Activated naive CD8-positive, alpha-beta T cell treated with anti-CD3 and anti-CD28 coated beads, Interleukin-2, amount 10 ng/mL, durations not matched to agents 7 days and 5 days (primary cell): ENCODE data around the gene CPNE9. TPM values are rescaled to one million over a fixed set of nuclear protein-coding genes. Genes with fewer than 3 reads are reported as not detected.

Experiments used
- ATAC-seq: fragments of 150-1000 bp; cut with Tn5 transposase; one replicate; pipeline ENCODE4 v1.10.0; 2021; ENCODE audit warnings: low read depth, moderate library complexity
- POLR2A ChIA-PET: fragments of 350-600 bp; sonication (Branson Sonifier 250); formaldehyde crosslinking; loops from one replicate; lab custom pipeline; 2021; ENCODE audit warnings: antibody characterized with exemption; lab: Charles Lee
- DNase-seq: peaks from one replicate; pipeline ENCODE4 v3.0.0; 2021
- H3K27ac Mint-ChIP-seq: one replicate; pipeline ENCODE4 v1.8.0; 2022; ENCODE audit warnings: mild to moderate bottlenecking, mixed read lengths
- H3K27me3 Mint-ChIP-seq: one replicate; pipeline ENCODE4 v1.8.0; 2022; ENCODE audit warnings: mild to moderate bottlenecking, moderate library complexity, mixed read lengths
- H3K36me3 Mint-ChIP-seq: one replicate; pipeline ENCODE4 v1.8.0; 2021; ENCODE audit warnings: mild to moderate bottlenecking, mixed read lengths
- H3K4me1 Mint-ChIP-seq: one replicate; pipeline ENCODE4 v1.8.0; 2021; ENCODE audit warnings: mixed read lengths
- H3K4me3 Mint-ChIP-seq: one replicate; pipeline ENCODE4 v1.8.0; 2022; ENCODE audit warnings: mild to moderate bottlenecking, moderate library complexity, mixed read lengths
- H3K9me3 Mint-ChIP-seq: one replicate; pipeline ENCODE4 v1.8.0; 2021; ENCODE audit warnings: mixed read lengths
- total RNA-seq, 2 experiments: library from RNA; stranded (reverse); gene quantifications; one replicate each; pipeline ENCODE4 v1.2.3, GENCODE V29; 2021

Gene CPNE9
- total RNA-seq, 2 experiments from 2014 or later: 1.1 TPM; not detected in 1

DNA sequence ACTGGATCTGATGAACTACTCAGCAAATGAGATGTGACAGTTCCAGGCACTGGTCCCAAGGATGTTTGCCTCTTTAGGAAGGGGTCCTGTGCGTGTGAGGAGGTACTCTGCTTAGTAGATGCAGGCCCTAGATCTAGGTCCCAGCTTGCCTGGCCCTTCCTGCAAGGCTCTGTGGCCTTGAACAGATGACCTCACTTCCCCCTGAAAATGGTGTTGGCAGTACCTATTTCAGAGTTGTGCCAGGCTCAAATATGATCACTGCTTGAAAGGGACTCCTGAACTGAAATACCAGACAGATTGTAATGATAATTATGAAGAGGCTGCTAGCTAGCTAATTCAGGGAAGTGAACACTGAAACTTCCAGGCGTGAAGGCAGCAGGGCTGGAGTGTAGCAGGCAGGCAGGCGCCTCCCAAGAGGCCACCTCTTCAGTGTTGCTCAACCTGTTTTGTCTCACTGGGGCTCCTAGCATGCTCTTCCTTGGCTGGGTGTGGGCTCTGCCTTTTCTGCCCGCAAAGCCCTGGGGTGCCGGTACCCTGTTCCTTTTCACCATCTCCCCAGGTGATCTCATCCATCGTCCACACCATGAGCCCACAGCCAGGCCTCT, 24.1 kb upstream of the CPNE9 start:
- Mint-ChIP-seq H3K9me3 (no peaks in the 10 kb centered on the region), H3K27me3 (no peaks in the 10 kb centered on the region), H3K27ac (peak overlapping the region; percentile 26), H3K36me3 (peaks cover 21% of the 10 kb centered on the region), H3K4me3 (no peak overlapping the region), H3K4me1 (no peaks in the 10 kb centered on the region)
- ATAC-seq (no peak), DNase-seq (no peak)
- POLR2A ChIA-PET: interaction anchor here (1.1 kb wide), 1 partner anchor 31 kb away, joined by 3 read pairs; no protein-coding TSS in a partner anchor

GRCh38 chr3:9681011-9681722, 22.5 kb upstream of the CPNE9 start:
- ATAC-seq (no peak), DNase-seq (no peak)
- no peak overlapping the region for H3K4me3 Mint-ChIP-seq
- no peaks in the 10 kb centered on the region for H3K4me1 Mint-ChIP-seq
- POLR2A ChIA-PET: no interaction called here
- H3K27me3 Mint-ChIP-seq: no peaks in the 10 kb centered on the region
- H3K27ac Mint-ChIP-seq: no peak overlapping the region
- no peaks in the 10 kb centered on the region for H3K9me3 Mint-ChIP-seq
- peaks cover 26% of the 10 kb centered on the region for H3K36me3 Mint-ChIP-seq

DNA sequence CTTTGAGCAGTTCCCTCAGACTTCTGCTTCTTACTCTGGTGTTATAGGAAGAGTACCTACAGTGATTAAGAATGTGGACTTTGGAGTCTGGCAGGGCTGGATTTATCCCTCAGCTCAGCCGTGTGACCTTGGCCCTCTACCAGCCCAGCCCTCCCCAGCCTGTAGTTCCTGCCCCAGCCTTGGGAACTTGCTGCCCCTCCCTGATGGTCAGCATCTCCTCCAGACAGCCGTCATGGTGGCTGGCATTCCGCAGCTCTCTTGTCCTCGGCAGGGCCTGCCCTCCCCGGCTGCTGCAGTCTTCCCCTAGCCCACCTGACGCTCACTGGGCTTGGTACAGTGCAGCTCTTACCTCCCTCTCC, 21.9 kb upstream of the CPNE9 start:
- Mint-ChIP-seq H3K4me3 (no peak overlapping the region), H3K27ac (no peak overlapping the region), H3K36me3 (peaks cover 28% of the 10 kb centered on the region), H3K9me3 (no peaks in the 10 kb centered on the region), H3K4me1 (no peaks in the 10 kb centered on the region), H3K27me3 (no peaks in the 10 kb centered on the region)
- no peak for DNase-seq
- no peak for ATAC-seq
- POLR2A ChIA-PET: no interaction called here

- Mint-ChIP-seq H3K27me3 (no peaks in the 10 kb centered on the region), H3K36me3 (peaks cover 28% of the 10 kb centered on the region), H3K9me3 (no peaks in the 10 kb centered on the region), H3K4me3 (no peak overlapping the region), H3K27ac (no peak overlapping the region), H3K4me1 (no peaks in the 10 kb centered on the region)
- POLR2A ChIA-PET: no interaction called here
- DNase-seq (no peak), ATAC-seq (no peak)
These were observed 21.5 kb upstream of the CPNE9 start for GRCh38 chr3:9682096-9682495.

GRCh38 chr3:9683426-9683825, 20.2 kb upstream of the CPNE9 start:
- H3K4me1 Mint-ChIP-seq: no peaks in the 10 kb centered on the region
- H3K27ac Mint-ChIP-seq: no peak overlapping the region
- no peak overlapping the region for H3K4me3 Mint-ChIP-seq
- ATAC-seq: no peak
- H3K9me3 Mint-ChIP-seq: no peaks in the 10 kb centered on the region
- DNase-seq: no peak
- POLR2A ChIA-PET: no interaction called here
- H3K27me3 Mint-ChIP-seq: no peaks in the 10 kb centered on the region
- peaks cover 20% of the 10 kb centered on the region for H3K36me3 Mint-ChIP-seq

DNA sequence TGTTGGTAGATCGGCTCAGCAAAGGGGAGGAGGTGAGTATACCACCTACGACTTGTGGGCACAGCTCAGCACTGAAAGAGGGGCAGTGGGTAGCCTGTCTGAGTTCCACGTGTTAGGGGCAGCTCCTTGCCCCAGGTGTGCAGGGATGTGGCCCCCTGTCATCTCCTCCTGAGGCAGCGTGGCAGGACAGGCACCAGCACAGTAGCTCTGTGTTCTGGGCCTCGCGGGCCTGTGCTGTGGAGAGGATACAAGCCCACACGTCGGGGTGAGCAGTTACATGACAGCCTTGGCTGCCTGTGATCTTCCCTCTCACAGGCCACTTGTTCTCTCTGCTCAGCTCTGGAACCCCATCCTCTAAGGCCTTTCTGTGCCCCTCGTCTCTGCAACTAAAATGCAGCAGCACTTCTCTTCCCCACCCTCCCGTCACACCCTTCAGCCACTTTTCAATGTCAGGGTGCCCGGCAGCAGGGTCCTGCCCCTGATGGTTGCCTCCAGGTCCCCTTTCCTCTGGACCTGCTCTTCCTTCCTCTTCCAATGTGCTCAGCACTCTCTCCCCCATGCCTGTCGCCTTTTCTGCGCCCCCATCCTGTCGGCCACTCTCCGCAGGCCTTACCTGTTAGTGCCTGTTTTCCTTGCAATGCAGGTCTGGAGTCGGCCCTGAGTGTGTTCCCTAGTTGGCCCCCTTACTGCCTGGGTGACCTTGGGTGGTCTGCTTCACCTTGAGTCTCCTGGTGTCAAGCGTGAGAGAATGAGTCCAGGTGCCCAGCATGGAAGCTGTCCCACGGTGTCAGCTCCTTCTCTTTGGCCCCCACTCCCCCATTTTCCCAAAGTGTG, 18.2 kb upstream of the CPNE9 start:
- ATAC-seq (no peak), DNase-seq (no peak)
- POLR2A ChIA-PET: no interaction called here
- Mint-ChIP-seq H3K4me1 (no peaks in the 10 kb centered on the region), H3K9me3 (no peaks in the 10 kb centered on the region), H3K27ac (peak overlapping the region; percentile 35), H3K36me3 (peaks cover 16% of the 10 kb centered on the region), H3K4me3 (no peak overlapping the region), H3K27me3 (no peaks in the 10 kb centered on the region)

DNA sequence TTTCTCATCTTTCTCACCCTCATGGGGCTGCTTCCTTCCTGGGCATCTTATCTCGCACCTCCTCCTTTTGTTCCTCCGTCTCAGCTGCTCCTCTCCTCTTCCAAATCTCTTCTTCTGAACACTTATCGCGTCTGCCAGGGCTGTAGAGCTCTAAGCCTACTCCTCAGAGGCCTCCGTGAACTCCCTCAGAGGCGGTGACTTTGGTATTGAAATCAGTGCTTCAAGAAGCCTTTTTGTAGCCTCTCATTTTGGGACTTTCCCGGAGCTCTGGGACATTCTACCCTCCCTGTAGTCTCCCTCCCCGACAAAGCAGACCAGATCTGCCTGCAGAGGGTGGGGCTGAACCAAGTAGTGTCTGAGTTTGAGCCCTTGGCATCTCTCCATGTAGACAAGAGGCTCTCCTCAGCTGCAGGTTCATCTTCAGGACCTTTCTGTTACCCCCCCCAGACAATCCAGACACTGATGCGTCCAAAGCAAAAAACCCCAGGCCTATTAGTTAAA, 17.5 kb upstream of the CPNE9 start:
- no peak for DNase-seq
- Mint-ChIP-seq H3K27ac (no peak overlapping the region), H3K4me1 (no peaks in the 10 kb centered on the region), H3K9me3 (no peaks in the 10 kb centered on the region), H3K36me3 (peaks cover 16% of the 10 kb centered on the region), H3K4me3 (no peak overlapping the region), H3K27me3 (no peaks in the 10 kb centered on the region)
- POLR2A ChIA-PET: interaction anchor here (1.1 kb wide), 1 partner anchor 37 kb away, joined by 3 read pairs; the partner anchor contains the start of gene MTMR14
- no peak for ATAC-seq

DNA sequence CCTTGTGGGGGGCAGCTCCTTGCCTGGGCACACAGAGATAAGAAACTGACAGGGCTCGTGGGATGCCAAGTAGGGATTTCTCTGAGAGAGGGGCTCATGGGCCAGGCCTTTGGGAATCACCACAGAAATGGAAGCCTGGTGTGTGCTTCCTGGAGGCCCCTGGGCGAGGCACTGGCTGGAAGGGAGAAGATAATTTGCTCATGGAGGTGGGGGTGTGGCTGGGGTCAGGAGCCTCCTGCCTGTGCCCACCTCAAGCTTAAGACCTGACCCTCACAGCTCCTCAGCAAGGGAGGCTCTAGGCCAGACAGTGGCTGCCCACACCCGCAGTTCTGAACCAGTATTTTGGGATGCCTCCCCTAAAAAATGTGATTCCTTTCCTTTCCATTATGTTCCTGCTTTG, 16.9 kb upstream of the CPNE9 start:
- POLR2A ChIA-PET: interaction anchor here (1.1 kb wide), 1 partner anchor 37 kb away, joined by 3 read pairs; the partner anchor contains the start of gene MTMR14
- H3K36me3 Mint-ChIP-seq: peaks cover 16% of the 10 kb centered on the region
- no peak overlapping the region for H3K4me3 Mint-ChIP-seq
- H3K27ac Mint-ChIP-seq: no peak overlapping the region
- no peaks in the 10 kb centered on the region for H3K4me1 Mint-ChIP-seq
- no peak for ATAC-seq
- no peaks in the 10 kb centered on the region for H3K27me3 Mint-ChIP-seq
- H3K9me3 Mint-ChIP-seq: no peaks in the 10 kb centered on the region
- no peak for DNase-seq

GRCh38 chr3:9687514-9687913, 16.1 kb upstream of the CPNE9 start:
- POLR2A ChIA-PET: no interaction called here

DNA sequence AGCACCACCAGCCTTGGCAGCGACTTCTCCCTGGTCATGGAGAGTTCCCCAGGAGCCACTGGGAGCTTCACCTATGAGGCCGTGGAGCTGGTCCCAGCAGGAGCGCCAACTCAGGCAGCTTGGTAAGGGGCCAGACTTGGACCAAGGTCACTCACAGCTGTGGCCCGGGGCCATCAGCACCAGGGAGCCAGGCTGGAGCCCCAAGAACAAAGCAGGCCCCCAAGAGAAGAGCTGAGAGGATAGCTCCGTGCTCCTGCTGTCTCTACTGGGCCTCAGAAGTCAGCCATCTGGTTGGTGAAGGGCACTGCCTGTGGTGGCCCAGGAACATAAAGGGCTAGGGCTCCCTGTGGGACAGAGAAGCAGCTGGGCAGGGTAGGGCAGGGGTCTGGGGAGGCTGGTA, 14.7 kb upstream of the CPNE9 start:
- Mint-ChIP-seq H3K36me3 (peaks cover 21% of the 10 kb centered on the region), H3K27me3 (no peaks in the 10 kb centered on the region), H3K9me3 (no peaks in the 10 kb centered on the region), H3K4me3 (no peak overlapping the region), H3K27ac (no peak overlapping the region), H3K4me1 (no peaks in the 10 kb centered on the region)
- no peak for DNase-seq
- ATAC-seq: no peak
- POLR2A ChIA-PET: no interaction called here

More at GRCh38 chr3:9687514-9687913, 16.1 kb upstream of the CPNE9 start:
- H3K27ac Mint-ChIP-seq: no peak overlapping the region
- H3K4me3 Mint-ChIP-seq: no peak overlapping the region
- H3K27me3 Mint-ChIP-seq: no peaks in the 10 kb centered on the region
- H3K36me3 Mint-ChIP-seq: peaks cover 16% of the 10 kb centered on the region
- ATAC-seq: no peak
- no peaks in the 10 kb centered on the region for H3K4me1 Mint-ChIP-seq
- H3K9me3 Mint-ChIP-seq: no peaks in the 10 kb centered on the region
- no peak for DNase-seq

- POLR2A ChIA-PET: interaction anchor here (0.5 kb wide), 1 partner anchor 1325 kb away, joined by 4 read pairs; no protein-coding TSS in a partner anchor
- no peak overlapping the region for H3K27ac Mint-ChIP-seq
- no peaks in the 10 kb centered on the region for H3K27me3 Mint-ChIP-seq
- H3K36me3 Mint-ChIP-seq: peaks cover 19% of the 10 kb centered on the region
- H3K9me3 Mint-ChIP-seq: no peaks in the 10 kb centered on the region
- no peak overlapping the region for H3K4me3 Mint-ChIP-seq
- no peaks in the 10 kb centered on the region for H3K4me1 Mint-ChIP-seq
- no peak for DNase-seq
- no peak for ATAC-seq
These were observed 13.9 kb upstream of the CPNE9 start for GRCh38 chr3:9689757-9690156.

- Mint-ChIP-seq H3K4me3 (no peak overlapping the region), H3K27ac (no peak overlapping the region), H3K9me3 (no peaks in the 10 kb centered on the region), H3K4me1 (no peaks in the 10 kb centered on the region), H3K36me3 (peaks cover 14% of the 10 kb centered on the region), H3K27me3 (no peaks in the 10 kb centered on the region)
- POLR2A ChIA-PET: interaction anchor here (0.5 kb wide), 1 partner anchor 1326 kb away, joined by 4 read pairs; no protein-coding TSS in a partner anchor
- DNase-seq (no peak), ATAC-seq (no peak)
These were observed 12.9 kb upstream of the CPNE9 start for GRCh38 chr3:9690451-9691450.
